Posterior cingulate gyrus (tissue), 11 donors: ENCODE data around the gene SNX20.
A peak's percentile ranks its signal among the peaks of the same experiment; 100 is the strongest.

Experiments used
- DNase-seq, 10 donors: peaks; one replicate each; pipeline versions ENCODE4 v3.0.0 to v3.0.0-alpha.2; 2020 to 2021; ENCODE audit warnings: mixed read lengths in 3 of 10
- intact Hi-C: fragments of 100-400 bp; cut with DNase I; formaldehyde crosslinking; loops from one replicate; pipeline ENCODE4 v1.15.1; 2023

Gene SNX20, protein sequence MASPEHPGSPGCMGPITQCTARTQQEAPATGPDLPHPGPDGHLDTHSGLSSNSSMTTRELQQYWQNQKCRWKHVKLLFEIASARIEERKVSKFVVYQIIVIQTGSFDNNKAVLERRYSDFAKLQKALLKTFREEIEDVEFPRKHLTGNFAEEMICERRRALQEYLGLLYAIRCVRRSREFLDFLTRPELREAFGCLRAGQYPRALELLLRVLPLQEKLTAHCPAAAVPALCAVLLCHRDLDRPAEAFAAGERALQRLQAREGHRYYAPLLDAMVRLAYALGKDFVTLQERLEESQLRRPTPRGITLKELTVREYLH

DNA sequence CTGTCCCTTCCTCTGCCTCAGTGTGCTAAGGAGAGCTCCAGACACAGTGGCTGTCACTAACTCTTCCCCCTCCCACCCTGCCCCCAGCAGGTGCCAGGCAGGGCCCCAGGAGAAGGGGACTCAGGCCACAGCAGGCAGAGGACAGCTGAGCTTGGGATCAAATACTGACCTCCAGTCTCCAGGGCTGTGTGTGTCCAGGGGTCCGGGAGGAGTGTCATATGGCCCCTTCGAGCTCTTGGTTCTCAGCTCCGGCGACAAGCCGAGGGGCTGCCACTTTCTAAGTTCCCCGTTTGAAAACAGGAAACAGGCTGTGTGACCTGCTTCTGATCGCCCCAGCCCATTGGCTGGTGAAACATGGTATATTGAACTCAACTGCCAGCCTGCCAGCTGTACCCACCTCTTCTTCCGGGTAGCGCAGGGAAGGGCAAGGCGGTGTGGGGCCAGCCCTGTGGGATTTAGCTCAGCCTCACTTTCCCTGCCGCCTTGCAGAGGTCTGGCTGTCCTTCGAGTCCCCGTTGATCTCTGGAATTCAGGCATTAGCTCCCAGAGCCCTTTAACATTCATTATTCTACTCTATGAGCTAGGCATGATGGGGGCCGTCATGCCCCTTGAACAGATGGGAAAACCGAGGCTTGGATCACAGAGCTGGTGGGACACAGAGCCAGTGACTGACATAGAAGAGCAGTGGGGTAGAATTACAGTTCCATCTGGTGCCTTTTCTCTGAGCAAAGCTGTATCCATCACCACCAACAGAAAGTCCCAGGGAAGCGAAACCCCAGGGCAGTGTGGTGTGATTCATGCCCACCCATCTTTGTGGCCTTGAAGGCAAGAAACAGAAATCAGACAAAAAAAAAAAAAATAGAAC is at the start of gene SNX20:
Gene SNX20, minus strand, starts transcription at position 292 of the 865 bp plus-strand sequence. CDS start 3,786 bp downstream, outside the sequence.
- intact Hi-C loops: no loop called here

DNA sequence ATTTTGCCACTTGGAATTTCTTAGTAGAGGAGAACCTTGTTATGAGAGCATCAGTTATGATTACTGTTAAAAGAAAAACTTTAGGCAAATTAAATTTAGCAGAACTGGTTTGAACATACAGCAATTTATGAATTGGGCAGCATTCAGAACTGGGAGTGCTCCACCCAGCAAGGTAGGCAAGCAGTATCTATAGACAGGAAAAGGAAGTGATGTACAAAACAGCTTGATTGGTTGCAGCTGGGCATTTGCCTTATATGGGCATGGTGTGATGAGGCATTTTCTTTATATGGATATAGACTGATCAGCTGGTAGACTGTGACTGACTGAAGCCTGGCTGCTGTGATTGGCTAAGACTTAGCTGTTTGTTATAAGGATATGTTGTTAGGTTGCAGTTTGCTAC is 43.2 kb upstream of the SNX20 start:
- no peak for DNase-seq
- intact Hi-C loops: no loop called here

More for the DNA sequence above, at the start of gene SNX20:
- peak in 1 of 10 donors; percentile 67 for DNase-seq

- DNase-seq: no peak
- intact Hi-C loops: no loop called here
Observed at GRCh38 chr16:50722960-50723359, 41.8 kb upstream of the SNX20 start.

DNA sequence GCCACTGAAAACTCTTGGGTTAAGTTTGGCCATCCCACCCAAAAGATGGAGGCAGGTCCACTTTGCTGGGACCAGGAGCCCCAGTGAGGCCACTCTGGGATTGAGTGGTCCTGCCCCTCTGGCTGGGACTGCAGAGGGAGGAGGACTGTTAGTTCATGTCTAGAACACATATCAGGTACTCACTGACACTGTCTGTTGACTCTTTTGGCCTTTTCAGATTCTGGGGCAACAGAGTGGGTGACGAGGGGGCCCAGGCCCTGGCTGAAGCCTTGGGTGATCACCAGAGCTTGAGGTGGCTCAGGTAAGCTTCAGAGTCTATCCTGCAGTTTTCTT is 41.3 kb upstream of the SNX20 start:
- DNase-seq: no peak
- intact Hi-C loops: no loop called here

DNA sequence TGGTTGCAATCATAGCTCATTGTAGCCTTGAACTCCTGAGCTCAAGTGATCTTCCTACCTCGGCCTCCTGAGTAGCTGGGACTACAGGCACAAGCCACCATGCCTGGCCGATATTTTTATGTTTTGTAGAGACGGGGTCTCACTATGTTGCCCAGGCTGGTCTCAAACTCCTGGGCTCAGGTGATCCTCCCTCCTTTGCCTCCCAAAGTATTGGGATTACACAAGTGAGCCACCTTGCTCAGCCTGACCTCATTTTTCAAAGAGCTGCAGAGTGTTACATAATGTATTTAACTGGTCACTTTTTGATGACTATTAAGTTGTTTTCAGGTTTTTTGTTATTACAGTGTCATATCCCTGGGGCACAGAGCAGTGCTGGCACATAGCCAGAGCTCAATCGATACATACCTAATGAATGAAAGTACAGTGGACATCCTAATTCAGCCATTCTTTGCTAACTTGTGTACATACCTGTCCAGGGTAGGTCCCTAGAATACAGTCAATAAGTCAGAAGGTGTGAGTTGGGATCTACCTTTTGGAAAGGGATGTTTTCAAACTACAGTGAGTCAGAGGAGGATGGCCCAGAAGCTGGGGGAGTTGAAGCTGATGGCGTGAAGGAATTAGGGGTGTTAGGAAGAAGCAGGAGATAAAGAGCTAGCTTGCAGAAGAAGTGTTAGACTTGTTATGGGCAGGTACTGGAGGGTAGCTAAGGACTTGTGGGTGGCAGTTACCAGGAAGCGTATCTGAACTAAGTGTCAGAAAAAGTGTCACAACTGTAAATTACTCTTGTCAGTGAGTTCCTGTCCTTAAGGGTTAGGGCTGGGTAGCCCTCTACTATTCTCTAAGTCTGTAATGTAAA is 40.7 kb upstream of the SNX20 start:
- intact Hi-C loops: no loop called here
- no peak for DNase-seq

GRCh38 chr16:50719401-50720337 is 38.6 kb upstream of the SNX20 start:
- no peak for DNase-seq
- intact Hi-C loops: no loop called here

DNA sequence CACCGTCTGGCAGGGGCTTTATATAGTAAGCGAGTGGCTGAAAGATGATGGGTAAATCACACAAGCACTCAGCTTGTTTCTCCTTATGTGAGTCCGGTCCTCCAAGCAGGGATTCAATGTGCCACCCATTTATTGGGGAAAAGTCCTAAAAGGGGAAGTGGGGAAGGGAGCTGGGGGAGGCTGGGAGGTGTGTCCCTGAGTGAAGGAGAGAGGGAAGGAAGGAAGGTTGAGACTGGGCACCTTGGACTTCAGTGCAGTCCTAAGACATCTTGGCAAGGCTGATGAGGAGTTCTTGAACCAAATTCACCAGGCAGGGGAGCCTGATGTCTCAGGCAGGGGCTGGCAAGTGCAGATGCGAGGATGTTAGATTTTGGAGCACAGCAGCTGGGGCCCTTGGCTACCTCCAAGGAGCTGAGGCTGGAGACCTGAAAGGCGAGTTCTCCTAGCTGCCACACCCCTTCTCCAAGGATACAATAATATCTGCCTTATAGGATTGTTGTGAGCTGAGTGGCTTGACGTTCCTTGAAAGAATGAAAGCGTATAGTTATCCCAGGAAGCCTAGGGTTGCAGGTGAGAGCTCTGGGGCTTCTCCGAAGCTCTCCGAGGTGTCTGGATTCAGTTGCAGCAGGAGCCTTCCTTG is 37.8 kb upstream of the SNX20 start:
- intact Hi-C loops: no loop called here
- no peak for DNase-seq

DNA sequence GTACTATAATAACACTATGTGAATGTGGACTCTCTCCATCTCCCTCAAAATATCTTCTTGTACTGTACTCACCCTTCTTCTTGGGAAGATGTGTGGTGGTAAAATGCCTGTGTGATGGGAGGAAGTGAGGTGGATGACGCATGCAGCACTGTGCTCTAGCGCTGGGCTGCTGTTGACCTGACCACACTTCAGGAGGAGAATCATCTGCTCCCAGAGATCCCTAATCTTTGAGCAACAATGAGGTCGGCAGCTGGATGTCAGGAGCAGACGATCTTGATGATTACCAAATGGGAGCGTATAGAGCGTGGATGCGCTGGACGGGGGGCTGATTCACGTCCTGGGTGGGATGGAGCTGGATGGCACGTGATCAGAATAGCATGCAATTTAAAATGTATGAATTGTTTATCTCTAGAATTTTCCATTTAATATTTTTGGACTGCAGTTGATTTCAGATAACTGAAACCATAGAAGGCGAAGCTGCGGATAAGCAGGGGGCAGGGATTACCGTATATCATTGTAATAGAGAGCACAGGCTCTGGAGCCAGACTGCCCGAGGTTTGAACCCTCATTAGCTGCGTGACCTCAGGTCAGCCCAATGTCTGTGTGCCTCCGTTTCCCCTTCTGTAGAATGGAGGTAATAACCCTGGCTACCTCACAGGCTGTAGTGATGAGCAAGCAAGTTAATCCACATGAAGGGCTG is 37.1 kb upstream of the SNX20 start:
- no peak for DNase-seq
- intact Hi-C loops: no loop called here

DNA sequence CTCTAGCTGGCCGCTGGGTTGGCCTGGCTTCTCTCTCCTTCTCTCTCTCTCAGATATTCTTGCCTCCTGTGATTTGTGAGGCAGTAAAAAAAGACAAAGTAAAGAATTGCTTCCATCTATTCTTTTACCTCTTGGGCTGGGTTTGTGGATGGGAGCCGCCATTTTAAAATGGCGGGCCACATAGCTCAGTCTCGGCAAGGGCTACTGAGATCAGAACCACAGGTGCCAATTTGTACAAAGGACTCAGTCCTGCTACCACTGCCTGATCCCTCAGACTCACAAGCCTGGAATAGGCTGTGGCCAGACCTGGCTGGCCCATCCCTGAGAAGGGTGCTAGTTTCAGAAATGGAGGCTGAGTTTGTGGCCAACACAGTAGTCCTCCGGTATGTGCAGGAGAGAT is 36.4 kb upstream of the SNX20 start:
- intact Hi-C loops: no loop called here

GRCh38 chr16:50717091-50717490 is 36.0 kb upstream of the SNX20 start:
- no peak for DNase-seq
- intact Hi-C loops: no loop called here

More for the DNA sequence above, 36.4 kb upstream of the SNX20 start:
- no peak for DNase-seq

DNA sequence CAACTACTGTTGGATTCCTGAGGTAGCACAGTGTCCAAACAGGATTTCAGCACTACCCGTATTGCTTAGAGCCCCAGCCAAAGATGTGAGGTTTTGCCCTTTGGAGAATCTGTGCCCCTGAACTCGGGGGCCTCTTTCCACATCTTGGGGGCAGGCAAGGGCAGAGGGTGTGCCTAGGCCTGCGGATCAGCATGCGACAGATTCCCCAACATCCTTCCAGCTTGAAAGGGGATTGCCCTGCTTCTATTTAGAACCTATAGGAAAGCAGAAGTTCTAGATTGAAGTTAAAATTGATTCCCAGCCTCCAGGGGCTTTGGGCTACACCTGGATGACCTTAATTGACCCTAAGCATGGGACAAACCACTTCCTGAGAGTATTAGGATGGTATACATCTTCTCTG is 31.8 kb upstream of the SNX20 start:
- DNase-seq: no peak
- intact Hi-C loops: no loop called here

DNA sequence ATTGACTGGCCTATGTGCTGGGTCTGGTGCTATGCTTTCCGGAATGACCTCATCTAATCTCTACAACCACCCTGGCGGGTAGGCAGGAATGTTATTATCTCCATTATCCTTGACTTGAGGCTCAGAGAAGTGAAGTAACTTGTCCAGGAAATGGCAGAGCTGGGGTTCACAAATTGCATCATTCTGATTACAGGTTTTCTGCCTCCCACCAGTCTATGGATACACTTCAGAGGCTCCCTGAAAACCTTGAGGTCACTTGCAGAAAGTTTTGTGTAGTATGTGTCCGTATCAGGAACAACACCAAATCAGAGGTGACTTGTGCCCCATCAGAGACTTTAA is 31.4 kb upstream of the SNX20 start:
- intact Hi-C loops: no loop called here
- no peak for DNase-seq

- intact Hi-C loops: no loop called here
- peak; percentile 66 to 96 (median 74) for DNase-seq
Observed at GRCh38 chr16:50711862-50712559, 30.9 kb upstream of the SNX20 start.

- DNase-seq: no peak
- intact Hi-C loops: no loop called here
Observed at GRCh38 chr16:50711040-50711439, 29.9 kb upstream of the SNX20 start.

DNA sequence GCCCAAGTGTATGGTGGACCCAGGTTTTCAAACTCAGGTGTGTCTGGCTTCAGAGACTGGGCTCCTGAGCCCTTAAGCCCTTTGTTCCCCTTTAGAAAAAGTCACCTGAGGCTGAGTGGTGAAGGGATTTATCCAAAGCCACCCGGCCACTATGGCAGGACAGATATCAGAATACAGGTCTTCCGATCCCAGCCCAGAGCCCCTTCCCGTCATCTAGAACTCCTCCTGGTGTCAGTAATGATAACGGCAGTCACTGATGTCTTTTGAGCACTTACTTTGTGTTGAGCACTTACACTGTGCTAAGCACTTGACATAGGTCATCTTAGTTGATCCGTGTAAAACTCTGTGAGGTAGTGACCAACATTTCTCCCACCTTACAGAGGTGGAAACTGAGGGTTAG is 28.9 kb upstream of the SNX20 start:
- intact Hi-C loops: no loop called here
- no peak for DNase-seq

GRCh38 chr16:50709061-50709684 is 28.1 kb upstream of the SNX20 start:
- DNase-seq: no peak

GRCh38 chr16:50708373-50709060 is 27.4 kb upstream of the SNX20 start:
- intact Hi-C loops: no loop called here
- DNase-seq: no peak

More at GRCh38 chr16:50709061-50709684, 28.1 kb upstream of the SNX20 start:
- intact Hi-C loops: no loop called here
